ENCODE measurements around the gene MAST3.

DNA sequence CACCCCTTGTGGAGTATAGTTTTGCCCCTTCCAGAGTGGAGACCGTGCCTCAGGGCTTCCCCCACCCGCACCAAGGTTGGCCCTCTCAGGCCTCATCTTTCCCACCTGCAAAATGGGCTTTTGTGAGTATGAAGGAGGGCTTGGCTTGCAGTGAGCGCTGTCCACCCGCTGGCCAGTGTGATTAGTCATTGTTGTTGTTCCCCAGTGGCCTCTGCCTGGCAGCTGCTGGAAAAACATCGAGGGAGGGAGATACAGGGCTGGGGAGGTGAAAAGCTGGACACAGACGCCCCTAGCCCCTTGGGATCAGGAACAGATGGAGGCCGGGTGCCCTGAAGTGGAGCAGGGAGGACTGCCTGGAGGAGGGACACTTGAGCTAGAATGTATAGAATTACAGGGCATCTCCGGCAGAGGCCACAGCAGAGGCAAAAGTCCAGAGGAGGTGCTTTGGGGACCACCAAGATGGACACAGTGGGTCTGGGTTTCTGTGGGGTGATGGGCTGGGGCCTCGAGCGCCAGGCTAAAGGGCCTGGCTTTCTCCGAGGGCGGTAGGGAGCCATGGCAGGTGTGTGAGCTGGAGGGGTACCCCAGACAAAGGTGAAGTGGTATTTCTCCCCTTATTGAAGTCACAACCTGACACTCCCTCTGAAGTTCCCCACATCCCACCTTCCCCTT, 6.9 kb upstream of the MAST3 start:
- TF ChIP-seq POLR2A (IDR thresholded peaks at IDR 0.05) = no peak
- TF ChIP-seq, protein P1, sequence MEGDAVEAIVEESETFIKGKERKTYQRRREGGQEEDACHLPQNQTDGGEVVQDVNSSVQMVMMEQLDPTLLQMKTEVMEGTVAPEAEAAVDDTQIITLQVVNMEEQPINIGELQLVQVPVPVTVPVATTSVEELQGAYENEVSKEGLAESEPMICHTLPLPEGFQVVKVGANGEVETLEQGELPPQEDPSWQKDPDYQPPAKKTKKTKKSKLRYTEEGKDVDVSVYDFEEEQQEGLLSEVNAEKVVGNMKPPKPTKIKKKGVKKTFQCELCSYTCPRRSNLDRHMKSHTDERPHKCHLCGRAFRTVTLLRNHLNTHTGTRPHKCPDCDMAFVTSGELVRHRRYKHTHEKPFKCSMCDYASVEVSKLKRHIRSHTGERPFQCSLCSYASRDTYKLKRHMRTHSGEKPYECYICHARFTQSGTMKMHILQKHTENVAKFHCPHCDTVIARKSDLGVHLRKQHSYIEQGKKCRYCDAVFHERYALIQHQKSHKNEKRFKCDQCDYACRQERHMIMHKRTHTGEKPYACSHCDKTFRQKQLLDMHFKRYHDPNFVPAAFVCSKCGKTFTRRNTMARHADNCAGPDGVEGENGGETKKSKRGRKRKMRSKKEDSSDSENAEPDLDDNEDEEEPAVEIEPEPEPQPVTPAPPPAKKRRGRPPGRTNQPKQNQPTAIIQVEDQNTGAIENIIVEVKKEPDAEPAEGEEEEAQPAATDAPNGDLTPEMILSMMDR (IDR thresholded peaks at IDR 0.05) = no peak

Data from prostate gland (tissue), 2 donors.